Measurements from ENCODE around the gene SYT15. TPM values are rescaled to one million over a fixed set of nuclear protein-coding genes. Genes with fewer than 3 reads are reported as not detected.

The SYT15 gene
- total and polyA plus RNA-seq, 2 of the 4 experiments (the other 2 are of a cell fraction), result 0.54 to 0.68 TPM

DNA sequence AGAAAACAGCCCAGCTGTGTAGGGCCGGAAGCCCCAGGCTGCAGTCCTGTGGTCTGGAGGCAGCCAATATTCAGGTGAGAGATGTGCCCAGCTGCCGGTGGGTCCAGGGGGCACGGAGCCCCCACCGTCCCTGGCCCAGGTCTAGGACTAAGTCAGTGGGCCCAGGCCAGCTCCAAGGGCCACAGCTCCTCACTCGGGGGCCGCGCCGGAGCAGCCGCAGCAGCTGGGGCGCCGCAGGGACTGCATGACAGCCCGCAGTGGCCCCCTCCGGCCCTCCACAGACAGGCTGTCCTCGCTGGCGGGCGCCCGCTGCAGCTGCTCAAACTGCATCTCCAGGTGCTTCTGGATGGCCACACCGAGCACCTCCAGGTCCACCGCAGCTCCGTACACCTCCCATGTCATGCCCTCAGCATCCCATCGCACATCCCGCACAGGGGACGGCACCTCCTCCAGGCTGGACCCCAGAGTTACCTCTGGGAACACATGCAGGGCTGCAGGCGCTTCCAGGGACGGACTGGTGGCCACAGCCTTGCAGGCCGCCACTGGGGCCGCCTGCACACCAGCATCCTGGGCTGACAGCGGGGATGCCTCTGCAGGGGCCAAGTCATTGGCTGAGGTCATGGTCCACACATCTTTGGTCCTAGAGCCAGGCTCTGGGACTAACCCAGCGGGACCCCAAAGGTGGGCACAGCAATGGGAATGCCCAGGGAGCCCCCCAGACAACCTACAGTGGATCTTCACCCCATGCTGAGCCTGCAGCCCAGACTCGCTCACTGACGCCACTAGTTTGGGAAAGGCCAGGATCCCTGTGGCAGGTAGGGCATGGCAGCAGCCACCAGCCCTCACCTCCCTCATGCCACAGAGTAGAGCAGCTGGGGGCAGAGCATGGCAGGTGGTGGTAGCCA, 29.5 kb upstream of the SYT15 start:
- WGBS, 2 experiments (ENCODE audit: extremely low coverage in 2 of 2, insufficient read length in 1 of 2), result 81% methylated on average over 28 of the region's 31 CpGs; no CpG with 5 or more reads in 1 of the 2 experiments
- in situ Hi-C loops (cut with MboI; ENCODE audit: low sequenced_read_pairs), result loop anchor here (25.0 kb wide), 2 partner anchors 863 to 1562 kb away; partner anchors contain the start of gene DEPP1
- Histone ChIP-seq H3K27ac (ENCODE audit: insufficient read depth, low read length) (no peak overlapping the region), H2AFZ (replicated peaks; ENCODE audit: low read length, poor library complexity) (no peak overlapping the region), H3K4me1 (ENCODE audit: control insufficient read depth, insufficient read depth, low read length) (no peaks in the 10 kb centered on the region), H3K36me3 (ENCODE audit: control insufficient read depth, insufficient read depth, low read length) (no peaks in the 10 kb centered on the region), H3K18ac (ENCODE audit: low read depth, low read length) (no peak overlapping the region), H3K27me3 (ENCODE audit: control insufficient read depth, insufficient read depth, low read length) (peaks cover 18% of the 10 kb centered on the region), H2BK5ac (ENCODE audit: low read depth, low read length, poor library complexity, severe bottlenecking) (no peak overlapping the region), H4K20me1 (ENCODE audit: insufficient read depth, low read length) (no peaks in the 10 kb centered on the region), H3K9me1 (ENCODE audit: insufficient read depth, low read length) (peaks cover 9% of the 10 kb centered on the region; the same call in 1 of the 2 replicates), H3K4me2 (ENCODE audit: low read depth, low read length) (no peak overlapping the region), H2AK9ac (replicated peaks; ENCODE audit: low read depth, low read length, poor library complexity) (no peak overlapping the region), H3K9ac (ENCODE audit: low read depth, low read length) (no peak overlapping the region), H3K79me1 (ENCODE audit: low read depth in 1 of 2, low read length in 2 of 2) (no peaks in the 10 kb centered on the region), H2AK5ac (ENCODE audit: low read depth, low read length) (no peak overlapping the region), H3K23ac (ENCODE audit: low read depth, low read length) (no peak overlapping the region), H3K9me3 (ENCODE audit: control insufficient read depth, insufficient read depth, low read length) (no peaks in the 10 kb centered on the region), H2BK120ac (ENCODE audit: low read depth, low read length) (no peak overlapping the region), H3K56ac (ENCODE audit: extremely low read depth, insufficient read depth, low read length) (no peak overlapping the region), H3K4ac (ENCODE audit: low read depth, low read length) (no peak overlapping the region), H3K14ac (replicated peaks; ENCODE audit: low read depth, low read length) (no peak overlapping the region), H2BK15ac (ENCODE audit: low read depth, low read length) (no peak overlapping the region), H4K8ac (ENCODE audit: low read depth in 2 of 2, low read length in 2 of 2) (no peak overlapping the region), H3K4me3 (ENCODE audit: insufficient read depth, low read depth, low read length) (no peak overlapping the region), H4K91ac (ENCODE audit: insufficient read depth, low read depth, low read length) (no peak overlapping the region), H2BK20ac (ENCODE audit: low read depth, low read length) (no peak overlapping the region), H4K5ac (ENCODE audit: low read depth, low read length) (no peak overlapping the region)
- no peak for TF ChIP-seq RFX5 (IDR thresholded peaks at IDR 0.05; ENCODE audit: low read depth, low read length)
- TF ChIP-seq MXI1 (IDR thresholded peaks at IDR 0.05; ENCODE audit: borderline replicate concordance, low read depth, low read length), result no peak
- TF ChIP-seq FOS (IDR thresholded peaks at IDR 0.05; ENCODE audit: low read depth, low read length), result no peak
- TF ChIP-seq, protein P1, sequence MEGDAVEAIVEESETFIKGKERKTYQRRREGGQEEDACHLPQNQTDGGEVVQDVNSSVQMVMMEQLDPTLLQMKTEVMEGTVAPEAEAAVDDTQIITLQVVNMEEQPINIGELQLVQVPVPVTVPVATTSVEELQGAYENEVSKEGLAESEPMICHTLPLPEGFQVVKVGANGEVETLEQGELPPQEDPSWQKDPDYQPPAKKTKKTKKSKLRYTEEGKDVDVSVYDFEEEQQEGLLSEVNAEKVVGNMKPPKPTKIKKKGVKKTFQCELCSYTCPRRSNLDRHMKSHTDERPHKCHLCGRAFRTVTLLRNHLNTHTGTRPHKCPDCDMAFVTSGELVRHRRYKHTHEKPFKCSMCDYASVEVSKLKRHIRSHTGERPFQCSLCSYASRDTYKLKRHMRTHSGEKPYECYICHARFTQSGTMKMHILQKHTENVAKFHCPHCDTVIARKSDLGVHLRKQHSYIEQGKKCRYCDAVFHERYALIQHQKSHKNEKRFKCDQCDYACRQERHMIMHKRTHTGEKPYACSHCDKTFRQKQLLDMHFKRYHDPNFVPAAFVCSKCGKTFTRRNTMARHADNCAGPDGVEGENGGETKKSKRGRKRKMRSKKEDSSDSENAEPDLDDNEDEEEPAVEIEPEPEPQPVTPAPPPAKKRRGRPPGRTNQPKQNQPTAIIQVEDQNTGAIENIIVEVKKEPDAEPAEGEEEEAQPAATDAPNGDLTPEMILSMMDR (conservative IDR thresholded peaks at IDR 0.05; ENCODE audit: low read depth, low read length), result no peak
- no peak for TF ChIP-seq POLR2A (IDR thresholded peaks at IDR 0.05; ENCODE audit: low read depth, low read length)
- TF ChIP-seq, protein P2, sequence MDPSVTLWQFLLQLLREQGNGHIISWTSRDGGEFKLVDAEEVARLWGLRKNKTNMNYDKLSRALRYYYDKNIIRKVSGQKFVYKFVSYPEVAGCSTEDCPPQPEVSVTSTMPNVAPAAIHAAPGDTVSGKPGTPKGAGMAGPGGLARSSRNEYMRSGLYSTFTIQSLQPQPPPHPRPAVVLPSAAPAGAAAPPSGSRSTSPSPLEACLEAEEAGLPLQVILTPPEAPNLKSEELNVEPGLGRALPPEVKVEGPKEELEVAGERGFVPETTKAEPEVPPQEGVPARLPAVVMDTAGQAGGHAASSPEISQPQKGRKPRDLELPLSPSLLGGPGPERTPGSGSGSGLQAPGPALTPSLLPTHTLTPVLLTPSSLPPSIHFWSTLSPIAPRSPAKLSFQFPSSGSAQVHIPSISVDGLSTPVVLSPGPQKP (IDR thresholded peaks at IDR 0.05; ENCODE audit: borderline replicate concordance, low read depth, low read length), result no peak
- no peak for TF ChIP-seq CEBPB (IDR thresholded peaks at IDR 0.05; ENCODE audit: low read depth, low read length)
- no peak for TF ChIP-seq BHLHE40 (IDR thresholded peaks at IDR 0.05; ENCODE audit: low read depth, low read length)
- no peak for TF ChIP-seq SMC3 (IDR thresholded peaks at IDR 0.05; ENCODE audit: low read depth, low read length)
- dilution Hi-C loops (cut with HindIII; ENCODE audit: low sequenced_read_pairs, unreplicated experiment), result no loop called here
- intact Hi-C loops (cut with micrococcal nuclease), result no loop called here
- no peak for ATAC-seq (ENCODE audit: low read depth)
- DNase-seq, result no peak
- POLR2A ChIA-PET (ENCODE audit: unreplicated experiment), result no interaction called here
- CTCF ChIA-PET, result no interaction called here
- no TSS peak for BruUV-seq (replicated peaks)

All from IMR-90 (cell line).